Measurements from ENCODE around the gene FYB1. TPM values are rescaled to one million over a fixed set of nuclear protein-coding genes. Genes with fewer than 3 reads are reported as not detected.

FYB1 gene
- total RNA-seq, 1 experiment from 2014 or later: not detected

DNA sequence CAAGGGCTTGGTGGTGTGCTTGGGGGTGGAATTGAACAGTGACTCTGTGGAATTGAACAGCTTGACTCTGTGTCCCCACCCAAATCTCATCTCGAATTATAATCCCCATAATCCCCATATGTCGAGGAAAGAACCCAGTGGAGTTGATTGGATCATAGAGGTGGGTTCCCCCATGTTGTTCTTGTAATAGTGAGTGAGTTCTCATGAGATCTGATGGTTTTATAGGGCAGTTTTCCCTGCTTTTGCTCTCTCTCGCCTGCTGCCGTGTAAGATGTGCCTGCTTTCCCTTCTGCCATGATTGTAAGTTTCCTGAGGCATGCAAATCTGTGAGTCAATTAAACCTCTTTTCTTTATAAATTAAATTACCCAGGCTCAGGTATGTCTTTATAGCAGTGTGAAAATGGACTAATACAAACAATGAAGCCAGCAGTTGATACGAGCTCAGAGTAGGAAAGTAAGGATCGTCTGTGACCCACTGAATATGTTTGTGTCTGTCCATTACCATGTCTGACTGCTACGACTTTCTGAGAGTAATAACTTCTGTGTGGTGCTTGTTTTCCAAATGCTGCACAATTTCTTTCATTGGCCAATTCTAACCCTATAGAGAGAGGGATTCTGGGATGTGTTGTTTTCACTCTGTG is 127.3 kb downstream of the FYB1 start:
- DNase-seq (ENCODE audit: low spot score): no peak

DNA sequence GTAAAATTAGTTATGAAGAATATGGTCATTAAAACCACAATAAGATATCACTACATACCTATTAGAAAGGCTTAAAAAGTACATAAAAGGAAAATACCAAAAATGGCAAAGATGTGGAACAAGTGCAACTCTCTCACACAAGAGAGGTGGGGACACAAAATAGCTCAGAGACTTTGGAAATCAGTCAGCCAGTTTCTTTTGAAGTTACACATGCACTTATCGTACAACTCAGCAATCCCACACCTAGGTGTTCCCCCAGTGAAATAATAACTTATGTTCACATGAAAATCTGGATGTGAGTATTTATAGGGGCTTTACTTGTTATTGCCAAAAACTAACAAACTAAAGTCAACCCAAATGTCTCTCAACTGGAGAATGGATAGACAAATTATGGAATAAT is 135.4 kb downstream of the FYB1 start:
- no peak for DNase-seq (ENCODE audit: low spot score)

DNA sequence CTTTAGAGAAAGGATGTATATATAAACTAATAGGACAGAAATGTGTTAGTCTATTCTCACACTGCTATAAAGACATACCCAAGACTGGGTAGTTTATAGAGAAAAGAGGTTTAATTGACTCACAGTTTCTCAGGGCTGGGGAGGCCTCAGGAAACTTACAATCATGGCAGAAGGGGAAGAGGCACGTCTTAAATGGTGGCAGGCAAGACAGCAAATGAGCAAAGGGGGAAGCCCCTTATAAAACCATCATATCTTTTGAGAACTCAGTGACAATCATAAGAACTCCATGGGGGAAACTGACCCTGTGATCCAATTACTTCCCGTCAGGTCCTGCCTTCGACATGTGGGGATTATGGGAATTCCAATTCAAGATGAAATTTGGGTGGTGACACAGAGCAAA is 136.4 kb downstream of the FYB1 start:
- DNase-seq (ENCODE audit: low spot score): no peak

DNA sequence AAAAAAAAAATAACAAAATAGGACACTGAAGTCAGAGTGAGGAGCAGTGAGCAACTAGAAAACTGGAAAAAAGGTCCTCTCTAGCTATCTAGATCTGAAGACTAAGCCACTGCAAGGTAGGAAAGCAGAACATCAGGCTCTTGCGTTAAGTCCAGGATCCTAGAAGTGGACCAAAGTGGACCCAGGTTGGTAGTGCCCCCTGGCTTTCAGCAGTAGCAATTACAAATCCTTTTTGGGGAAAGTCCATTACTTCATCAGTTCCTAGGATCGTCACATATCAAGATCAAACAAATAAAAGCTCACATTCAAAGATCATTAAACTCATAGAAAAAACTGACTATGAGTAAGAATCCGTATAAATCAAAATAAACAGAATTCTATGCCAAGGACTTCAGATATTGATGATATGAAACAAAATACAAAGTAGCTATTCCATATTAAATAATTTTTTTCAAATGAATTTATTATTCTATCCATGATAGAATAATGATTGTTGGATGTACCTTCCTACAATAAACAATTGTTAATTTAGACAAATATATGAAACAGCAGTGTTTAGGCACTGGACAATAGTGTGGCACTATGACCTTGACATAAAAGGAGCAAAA is 138.7 kb downstream of the FYB1 start:
- peak; percentile 71 for DNase-seq (ENCODE audit: low spot score)

DNA sequence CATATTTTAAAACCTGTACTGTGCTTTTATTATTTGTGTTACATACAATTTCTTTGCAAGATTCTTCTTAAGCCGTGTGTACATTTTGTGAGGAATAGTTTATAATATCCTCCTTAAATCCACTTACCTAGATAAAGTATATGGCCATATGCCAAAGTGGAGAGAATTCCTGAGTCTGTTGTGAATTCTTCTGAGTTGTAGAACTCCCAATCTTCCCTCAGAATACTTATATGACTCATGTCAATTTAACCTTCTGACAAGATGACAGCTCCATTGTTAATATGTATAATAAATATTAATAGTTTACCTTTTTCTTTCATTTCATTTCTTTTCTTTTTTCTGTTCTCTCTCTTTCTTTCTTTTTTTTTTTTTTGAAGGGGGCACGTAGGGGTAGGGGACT is 139.2 kb downstream of the FYB1 start:
- no peak for DNase-seq (ENCODE audit: low spot score)

DNA sequence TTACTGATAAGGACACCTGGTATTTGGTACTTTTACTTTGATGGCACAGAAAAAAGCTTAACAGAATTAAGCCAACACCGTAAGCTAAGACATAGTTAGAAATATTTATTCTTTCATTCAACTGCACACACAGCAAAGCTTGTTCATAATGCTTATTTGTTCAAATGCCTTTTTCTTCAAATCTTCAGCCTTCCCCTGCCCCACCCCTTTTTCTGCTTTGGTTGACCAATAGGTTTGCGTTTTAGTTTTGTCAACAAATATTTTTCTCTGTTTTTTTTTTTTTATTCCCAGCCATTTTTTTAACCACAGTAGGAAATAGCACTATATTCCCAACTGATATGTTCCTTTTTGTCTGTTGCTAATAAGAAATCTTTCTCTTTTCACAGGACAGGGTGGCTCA is 140.2 kb downstream of the FYB1 start:
- DNase-seq (ENCODE audit: low spot score): no peak

DNA sequence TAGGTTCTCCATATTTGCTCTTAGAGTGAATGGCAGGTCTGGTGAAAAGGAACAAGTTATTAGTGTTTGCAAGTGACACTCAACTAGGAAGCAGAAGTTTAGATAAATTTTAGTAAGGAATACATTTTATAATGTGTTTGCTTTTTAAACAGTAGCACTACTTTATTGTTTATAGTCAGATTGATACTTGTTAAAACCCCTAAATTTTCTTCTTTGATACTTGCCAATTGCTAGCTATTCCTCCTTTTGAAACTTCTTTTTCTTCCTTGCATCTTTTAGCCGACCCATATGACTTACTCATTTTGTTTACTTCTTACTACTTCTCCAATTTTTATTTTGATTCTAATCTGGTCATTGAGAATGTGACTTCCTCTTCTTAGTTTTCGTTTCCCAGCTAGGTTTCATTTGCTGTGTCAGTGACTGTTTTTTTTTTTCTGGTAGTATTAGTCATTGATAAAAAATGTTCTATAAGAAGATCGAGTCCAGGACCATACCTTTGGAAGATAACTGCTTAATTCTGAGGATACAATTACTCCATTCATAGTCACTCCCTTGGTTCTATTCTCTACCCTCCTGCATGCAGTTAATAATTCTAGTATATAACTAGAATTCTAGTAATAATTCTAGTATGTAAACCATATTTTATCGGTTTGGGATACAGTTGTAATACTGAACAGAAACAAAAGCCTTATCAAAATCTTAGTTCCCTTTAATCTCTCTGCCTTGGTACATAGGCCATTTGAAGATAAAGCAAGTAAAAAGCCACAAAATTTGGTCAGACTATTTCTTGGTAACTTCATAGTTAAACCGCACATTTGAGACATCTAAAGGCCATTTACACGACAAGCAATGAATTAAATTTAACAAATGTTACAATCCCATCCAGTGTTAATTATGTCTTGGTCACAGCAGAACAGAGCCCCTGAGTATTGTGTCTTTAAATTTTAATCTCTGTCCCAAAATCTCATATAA is 142.3 kb downstream of the FYB1 start:
- peak; percentile 41 for DNase-seq (ENCODE audit: low spot score)

DNA sequence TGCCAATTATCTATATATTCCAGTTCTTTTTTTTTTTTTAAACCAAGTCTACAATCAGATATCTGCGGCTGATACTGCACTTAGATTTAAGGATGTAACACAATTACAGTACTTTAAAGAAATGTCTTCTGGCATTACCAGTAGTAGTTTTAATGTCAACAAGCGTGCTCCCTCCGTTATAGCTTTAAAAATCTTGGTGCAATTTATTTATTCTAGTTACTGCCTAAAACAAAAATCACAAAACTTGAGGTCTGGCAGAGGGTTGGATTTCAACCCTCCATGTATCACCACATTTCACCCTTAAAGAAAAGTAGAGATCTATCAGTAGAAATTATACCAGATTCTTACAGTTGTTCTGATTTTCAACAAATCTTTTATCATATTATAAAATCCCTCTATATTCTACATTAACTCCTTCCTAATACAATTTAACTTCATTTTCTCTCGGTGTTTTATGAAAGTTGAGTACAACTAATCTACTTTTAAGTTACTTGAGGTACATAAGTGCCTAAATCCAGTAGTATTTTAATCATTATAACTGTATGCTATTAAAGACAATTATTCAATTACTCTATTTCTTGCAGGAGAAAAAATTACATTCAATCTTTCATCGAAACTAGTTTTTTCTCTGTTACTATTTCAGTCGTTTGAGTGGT is 143.1 kb downstream of the FYB1 start:
- peak; percentile 9 for DNase-seq (ENCODE audit: low spot score)

DNA sequence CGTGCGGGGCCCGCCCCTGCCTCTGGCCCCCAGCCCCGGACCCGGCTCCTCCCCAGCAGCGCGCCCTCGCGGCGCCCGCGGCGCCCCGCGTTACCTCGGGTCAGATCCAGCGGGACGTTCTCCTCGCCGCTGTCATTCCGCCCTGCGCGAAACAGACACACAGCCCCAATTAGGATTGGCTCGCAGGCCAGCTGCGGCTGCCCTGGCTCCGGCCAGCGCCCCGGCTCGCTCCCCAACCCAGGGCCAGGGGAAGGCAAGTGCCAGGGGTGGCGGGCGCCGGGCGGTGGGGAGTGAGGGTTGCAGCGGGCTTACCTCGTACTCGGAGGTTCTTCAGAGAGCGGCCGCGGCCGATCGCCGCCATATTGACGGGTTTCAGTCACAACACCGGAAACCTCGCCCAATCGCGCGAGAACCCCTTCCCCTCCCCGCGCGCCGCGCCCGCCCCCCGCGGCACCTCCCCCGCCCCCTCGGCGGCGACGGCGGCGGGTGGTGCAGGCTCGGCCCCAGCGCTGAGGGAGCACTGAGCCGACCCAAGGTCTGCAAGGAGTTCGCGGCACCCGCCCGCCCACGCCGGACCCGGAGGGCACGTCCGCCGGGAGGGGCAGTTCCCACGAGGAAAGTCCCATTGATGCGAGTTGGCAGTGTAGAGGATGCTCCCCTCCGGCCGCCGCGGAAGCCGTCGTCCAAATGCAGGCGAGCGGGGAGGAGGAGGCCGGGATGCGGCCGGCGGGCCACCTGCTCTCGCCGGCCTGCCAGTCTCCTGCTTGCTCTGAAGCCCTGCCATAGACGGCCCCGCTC is 145.1 kb downstream of the FYB1 start, which contains the start of gene RICTOR:
RICTOR (minus strand) TSS at position 383 of the 798 bp plus-strand sequence; CDS start at position 361, 22 bp downstream.
- peak; percentile 90 for DNase-seq (ENCODE audit: low spot score)

DNA sequence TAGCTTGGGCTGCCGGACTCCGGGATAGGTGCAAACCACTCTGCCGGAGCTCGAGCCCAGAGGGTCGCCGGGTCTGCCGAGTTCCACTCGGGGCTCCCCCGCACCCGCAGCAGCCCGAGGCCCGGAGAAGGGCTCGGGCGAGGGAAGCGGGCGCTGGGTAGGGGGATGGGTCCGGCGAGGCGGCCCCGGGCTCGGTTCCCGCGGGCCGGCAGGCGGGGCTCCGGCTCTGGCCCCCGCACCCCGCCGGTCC is 145.7 kb downstream of the FYB1 start:
- DNase-seq (ENCODE audit: low spot score): no peak

DNA sequence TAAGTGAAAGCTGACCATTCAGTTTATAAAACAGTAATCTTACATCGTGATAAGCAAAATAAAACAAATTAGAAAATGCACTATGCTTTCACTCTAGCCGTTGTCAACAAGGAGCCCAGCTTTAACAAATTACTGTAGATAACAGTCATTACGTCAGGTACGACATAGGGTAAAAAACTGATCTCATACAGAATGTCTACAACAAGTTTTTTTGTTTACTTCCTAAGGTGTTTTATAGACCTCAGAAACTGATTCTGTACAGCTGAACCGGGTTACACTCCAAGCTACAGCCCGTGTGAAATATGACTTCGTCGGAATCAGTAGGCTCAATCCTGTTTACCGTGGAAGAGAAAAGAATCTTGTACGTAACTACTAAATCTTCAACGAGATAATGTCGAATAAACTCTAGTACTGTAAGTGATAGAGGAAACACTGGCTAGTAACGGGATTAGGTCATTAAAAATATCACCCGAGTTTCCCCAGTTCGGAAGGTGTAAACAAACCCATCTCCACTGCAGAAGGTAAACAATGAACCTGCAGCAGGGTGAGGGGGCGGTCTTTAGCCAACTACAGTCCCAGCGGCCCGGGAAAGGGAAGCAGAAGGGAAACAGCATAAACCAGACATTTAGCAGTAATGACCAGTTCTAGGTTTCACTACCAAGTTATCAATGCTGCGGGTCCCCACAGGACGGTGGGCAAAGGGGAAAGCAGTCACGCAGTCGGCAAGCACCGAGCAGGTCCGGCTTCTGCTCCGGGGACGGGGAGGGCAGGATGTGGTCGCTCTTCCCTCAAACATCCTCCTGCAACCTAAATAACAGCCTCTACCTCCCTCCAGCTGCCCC is 146.2 kb downstream of the FYB1 start:
- DNase-seq (ENCODE audit: low spot score): peak; percentile 78

DNA sequence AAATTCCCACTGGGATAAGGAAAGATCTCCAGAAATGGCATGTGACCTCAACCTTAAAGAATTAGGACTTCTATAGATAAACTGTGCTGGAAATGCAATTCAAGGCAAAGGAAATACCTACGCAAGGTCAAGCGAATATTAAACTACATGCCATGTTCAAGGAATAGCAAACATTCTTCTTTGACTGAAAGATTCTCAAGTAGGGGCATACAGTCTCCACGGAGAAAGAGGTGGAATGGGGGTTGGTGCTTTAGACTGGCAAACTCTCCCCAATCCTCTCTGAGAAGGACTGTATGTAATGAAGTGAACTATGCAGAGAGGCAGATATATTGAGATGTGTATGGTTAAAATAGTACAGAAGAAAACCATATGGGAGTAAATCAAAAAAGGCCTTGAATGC is 151.3 kb downstream of the FYB1 start:
- DNase-seq (ENCODE audit: low spot score): no peak

DNA sequence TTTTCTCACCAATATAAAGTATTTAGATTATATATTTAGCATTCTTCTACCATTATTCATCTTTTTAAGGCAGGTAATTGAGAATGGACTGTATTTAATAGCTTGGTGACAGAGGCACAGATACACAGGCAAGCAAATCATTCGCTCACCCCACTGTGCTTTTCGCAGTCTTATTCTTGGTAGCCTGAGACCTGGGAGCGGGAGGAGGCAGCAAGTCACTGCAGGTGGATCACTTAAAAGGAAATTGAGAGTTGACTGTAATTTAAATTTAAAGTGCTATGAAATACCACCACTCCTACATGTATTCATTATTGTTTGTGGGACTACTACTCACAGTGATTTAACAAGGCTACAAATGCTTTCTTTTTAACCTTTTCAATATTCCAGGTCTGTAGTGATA is 154.9 kb downstream of the FYB1 start:
- DNase-seq (ENCODE audit: low spot score): no peak

DNA sequence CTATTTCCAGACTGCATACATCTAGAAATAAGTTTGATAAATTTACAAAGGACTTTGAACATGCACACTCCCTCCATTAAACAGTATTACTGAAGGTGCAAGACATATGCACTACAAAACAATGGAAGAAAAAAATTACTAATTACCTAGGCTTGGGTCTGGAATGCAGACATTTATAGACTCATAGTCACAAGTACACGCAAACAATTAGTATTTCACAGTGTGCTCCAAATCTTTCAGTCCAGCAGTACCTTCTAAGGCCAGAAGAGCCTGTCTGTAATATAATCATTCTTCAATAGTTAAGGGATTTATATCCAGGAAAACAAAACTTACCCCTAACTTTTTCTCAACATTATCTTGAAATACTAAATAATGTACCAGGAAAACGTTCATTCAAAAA is 156.3 kb downstream of the FYB1 start:
- no peak for DNase-seq (ENCODE audit: low spot score)

DNA sequence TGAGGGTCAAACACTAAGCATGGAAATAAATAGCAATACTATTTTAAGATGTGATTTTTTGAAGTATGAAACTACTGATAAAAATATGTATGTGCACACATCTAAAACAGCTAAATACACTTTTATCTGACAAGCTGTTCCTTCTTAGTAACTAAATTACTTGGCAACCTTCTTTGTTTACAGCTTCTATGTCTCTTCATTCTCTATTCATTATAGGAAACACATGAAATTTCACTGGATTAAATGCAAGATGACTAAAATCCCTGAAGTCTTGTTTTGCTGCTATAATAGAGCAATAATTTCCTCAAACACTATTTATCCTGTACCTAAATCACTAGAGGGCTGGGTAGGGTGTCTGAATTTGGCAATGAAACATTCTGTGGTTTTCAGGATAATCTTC is 156.8 kb downstream of the FYB1 start:
- no peak for DNase-seq (ENCODE audit: low spot score)

DNA sequence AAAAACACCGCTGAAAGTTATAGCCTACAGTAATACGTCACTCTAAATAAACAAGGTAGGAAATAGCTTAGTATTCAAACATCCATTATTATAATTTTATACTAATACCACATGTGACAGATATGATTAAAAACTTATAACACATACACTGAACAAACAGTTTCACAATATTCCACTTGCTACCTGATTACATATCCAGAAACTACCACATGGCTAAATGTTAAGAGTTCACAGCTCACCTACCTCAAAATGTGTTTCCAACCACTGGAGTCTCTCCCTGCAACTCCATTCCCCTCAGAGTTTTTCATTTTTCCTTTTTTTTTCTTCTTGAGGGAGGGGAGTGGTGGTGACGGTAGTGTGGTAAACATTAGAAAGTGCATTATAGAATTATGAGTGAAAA is 157.3 kb downstream of the FYB1 start:
- DNase-seq (ENCODE audit: low spot score): no peak

DNA sequence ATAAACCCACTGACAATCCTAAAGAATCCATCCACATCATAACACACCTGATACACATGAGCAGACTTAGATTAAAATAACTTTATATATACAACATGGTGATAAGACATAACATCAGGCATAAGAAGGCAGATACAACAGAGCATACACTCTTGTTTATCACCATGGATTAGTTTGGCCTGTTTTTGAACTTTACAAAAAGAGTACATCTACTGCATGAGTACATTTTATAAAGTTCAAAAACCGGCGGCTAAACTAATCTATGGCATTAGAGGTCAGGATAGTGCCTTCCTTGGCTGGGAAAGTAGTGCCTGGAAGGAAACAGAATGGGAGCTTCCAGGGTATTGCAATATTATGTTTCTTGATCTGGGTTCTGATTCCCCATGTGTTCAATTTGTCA is 160.3 kb downstream of the FYB1 start:
- DNase-seq (ENCODE audit: low spot score): no peak

DNA sequence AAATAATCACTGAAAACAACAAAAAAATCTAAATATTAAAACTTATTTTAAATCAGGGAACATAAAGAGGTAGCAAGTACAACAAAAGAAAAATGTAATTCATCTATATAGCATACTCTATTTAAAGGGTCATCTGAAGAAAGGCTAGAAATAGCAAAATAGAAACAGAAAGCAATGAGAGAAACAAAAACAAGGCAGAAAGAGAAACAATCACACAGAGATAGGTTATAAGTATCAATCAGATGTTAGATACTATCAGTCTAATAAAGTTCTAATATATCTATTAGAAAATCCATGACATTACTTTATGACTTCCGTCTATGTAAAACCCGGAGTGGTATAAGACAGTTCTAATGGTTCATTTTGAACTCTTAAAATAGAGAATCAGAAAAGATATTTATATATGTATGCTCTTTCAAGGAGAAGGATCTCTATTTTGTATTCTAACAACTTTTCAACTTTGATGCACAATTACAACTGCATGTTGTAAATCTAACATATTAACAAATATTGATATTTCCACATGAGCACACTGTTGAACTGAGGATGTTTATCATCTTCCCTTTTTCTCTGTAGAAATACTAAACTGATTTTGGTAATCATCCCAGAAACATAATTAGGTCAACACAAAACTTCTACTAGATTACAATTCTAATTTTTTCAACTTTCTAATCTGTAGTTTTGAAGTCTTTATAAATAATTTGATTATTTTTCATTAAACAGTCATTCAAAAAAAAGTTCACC is 161.0 kb downstream of the FYB1 start:
- DNase-seq (ENCODE audit: low spot score): no peak

DNA sequence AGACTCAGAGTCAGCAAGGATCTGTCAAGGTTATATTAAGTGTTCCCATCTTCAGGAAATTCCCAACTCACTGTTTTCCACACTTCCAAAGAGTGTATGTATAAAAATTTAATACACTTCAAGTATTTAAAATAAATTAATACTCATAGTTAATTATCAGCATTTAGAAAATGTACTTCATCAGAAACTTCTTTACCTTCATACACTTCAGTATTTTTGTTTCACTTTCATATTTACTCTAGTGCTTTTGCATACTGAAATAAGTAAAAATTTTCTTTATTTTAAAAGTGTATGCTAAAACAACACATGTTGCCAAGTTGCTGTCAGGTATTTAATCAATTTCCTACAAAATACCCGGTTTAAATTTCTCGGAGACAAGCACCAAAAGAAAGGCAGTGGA is 161.6 kb downstream of the FYB1 start:
- DNase-seq (ENCODE audit: low spot score): no peak
